Lung (tissue), 12 donors: ENCODE measurements around the gene KRTAP12-4. TPM values are rescaled to one million over a fixed set of nuclear protein-coding genes. Genes with fewer than 3 reads are reported as not detected.

Source experiments
- ATAC-seq: fragments of 200-7000 bp; cut with Tn5 transposase; one replicate; pipeline ENCODE4 v1.9.1; 2020; ENCODE audit warnings: moderate number of reproducible peaks; ENCODE audit not compliant: insufficient read depth, low FRiP score
- DNase-seq, 3 donors: peaks; one replicate each; pipeline ENCODE4 v3.0.0-alpha.2; 2013 to 2017
- H3K27ac ChIP-seq, 2 donors: one replicate each; pipeline ENCODE4 v1.5.1; 2013; ENCODE audit warnings: mild to moderate bottlenecking in 2 of 2, moderate library complexity in 2 of 2, control low read depth in 1 of 2, inconsistent platforms in 1 of 2, low read depth in 1 of 2, low read length in 1 of 2
- H3K27me3 ChIP-seq, 3 donors: one replicate each; pipeline ENCODE4 v1.5.1; 2013; ENCODE audit warnings: low read length in 2 of 3; ENCODE audit not compliant: control insufficient read depth in 3 of 3, insufficient read depth in 3 of 3
- H3K36me3 ChIP-seq, 4 donors: one replicate each; pipeline ENCODE4 v1.5.1; 2013; ENCODE audit warnings: low read length in 4 of 4, mild to moderate bottlenecking in 1 of 4, moderate library complexity in 1 of 4; ENCODE audit not compliant: control insufficient read depth in 4 of 4, insufficient read depth in 4 of 4
- H3K4me1 ChIP-seq, 5 donors: one replicate each; pipeline ENCODE4 v1.5.1; 2013; ENCODE audit warnings: low read length in 5 of 5, mild to moderate bottlenecking in 2 of 5, moderate library complexity in 1 of 5; ENCODE audit not compliant: control insufficient read depth in 5 of 5, insufficient read depth in 5 of 5
- H3K4me3 ChIP-seq: one replicate; pipeline ENCODE4 v1.5.1; 2013; ENCODE audit warnings: mild to moderate bottlenecking, control low read depth, moderate library complexity
- H3K9ac ChIP-seq, 2 donors: one replicate each; pipeline ENCODE4 v1.5.1; 2013; ENCODE audit warnings: low read length in 2 of 2, control low read depth in 1 of 2; ENCODE audit not compliant: insufficient read depth in 1 of 2
- H3K9me3 ChIP-seq, 4 donors: one replicate each; pipeline ENCODE4 v1.5.1; 2013; ENCODE audit warnings: low read length in 3 of 4, mild to moderate bottlenecking in 1 of 4, moderate library complexity in 1 of 4; ENCODE audit not compliant: control insufficient read depth in 4 of 4, insufficient read depth in 3 of 4
- CTCF ChIP-seq: IDR thresholded peaks from 2 replicates; pipeline ENCODE4 v1.5.1; 2012; ENCODE audit warnings: mild to moderate bottlenecking; ENCODE audit errors: control extremely low read depth, extremely low read depth
- WGBS, 2 donors: extraction: QIAGEN DNeasy Blood & Tissue Kit; methylation state at CpG; one replicate each; pipeline ENCODE4 v1.1.7; 2013; 5-methylcytosine and 5-hydroxymethylcytosine counted together
- polyA plus RNA-seq, 2 donors: library from polyadenylated mRNA; stranded (reverse); fragments of 200-250 nt; gene quantifications; one replicate each; pipeline ENCODE4 v1.2.1, GENCODE V29; 2013
- total RNA-seq, 2 donors: library from RNA; depleted of rRNA in 1 of 2; stranded (reverse); fragments of >200 nt in 1 of 2; gene quantifications; one replicate each; pipeline ENCODE4 v1.2.1, GENCODE V29; 2014 to 2021
- donor health status: control.
- donor health status: control.
- donor health status: Bipolar disorder and iron deficiency.
- donor health status: healthy.
- donor health status: DM: yes; HTN: yes; CAD: no.

Gene KRTAP12-4
- total and polyA plus RNA-seq, 4 donors = not detected

- Histone ChIP-seq H3K27me3 (peaks cover 0 to 3% (median 0%) of the 10 kb centered on the region in 3 donors), H3K27ac (no peak overlapping the region), H3K9me3 (no peaks in the 10 kb centered on the region), H3K4me3 (no peak overlapping the region), H3K9ac (no peak overlapping the region), H3K36me3 (no peaks in the 10 kb centered on the region), H3K4me1 (no peaks in the 10 kb centered on the region)
- 82 to 83% methylated on average over 11 of the region's 11 CpGs for WGBS, 2 donors
- DNase-seq (no peak), ATAC-seq (no peak)
- TF ChIP-seq CTCF = no peak
Observed at GRCh38 chr21:44681152-44681551, 26.7 kb upstream of the KRTAP12-4 start.

GRCh38 chr21:44677881-44678280 lies 23.4 kb upstream of the KRTAP12-4 start:
- no peak for DNase-seq

GRCh38 chr21:44671911-44672310 lies 17.5 kb upstream of the KRTAP12-4 start:
- ATAC-seq (no peak), DNase-seq (no peak)
- no peak for TF ChIP-seq CTCF
- Histone ChIP-seq H3K27ac (no peak overlapping the region), H3K4me1 (no peaks in the 10 kb centered on the region), H3K9ac (no peak overlapping the region), H3K27me3 (no peaks in the 10 kb centered on the region), H3K9me3 (peaks cover 0 to 10% (median 5%) of the 10 kb centered on the region in 4 donors), H3K36me3 (no peaks in the 10 kb centered on the region), H3K4me3 (no peak overlapping the region)
- WGBS, 2 donors = 85 to 93% methylated on average over 1 of the region's 1 CpG

More at GRCh38 chr21:44677881-44678280, 23.4 kb upstream of the KRTAP12-4 start:
- H3K36me3 ChIP-seq = no peaks in the 10 kb centered on the region
- H3K27me3 ChIP-seq = no peaks in the 10 kb centered on the region
- no peak overlapping the region for H3K27ac ChIP-seq
- H3K9me3 ChIP-seq = peaks cover 0 to 3% (median 1%) of the 10 kb centered on the region in 4 donors
- H3K4me1 ChIP-seq = no peaks in the 10 kb centered on the region
- 91 to 93% methylated on average over 13 of the region's 13 CpGs for WGBS, 2 donors
- H3K9ac ChIP-seq = no peak overlapping the region
- H3K4me3 ChIP-seq = no peak overlapping the region
- no peak for TF ChIP-seq CTCF
- ATAC-seq = no peak
